Heart right ventricle (tissue), 16 donors: ENCODE data around the gene MAGEA11. TPM values are rescaled to one million over a fixed set of nuclear protein-coding genes. Genes with fewer than 3 reads are reported as not detected.
"Not testable (repeated sequence)": the region's sequence is repeated elsewhere in the genome, so short reads cannot be mapped to it uniquely, and the experiment has no call there.

ENCODE experiments used
- ATAC-seq, 8 donors: fragments of 200-7000 bp; cut with Tn5 transposase; one replicate each; pipeline ENCODE4 v1.9.1; 2020; ENCODE audit warnings: mild to moderate bottlenecking in 8 of 8, moderate library complexity in 8 of 8, moderate number of reproducible peaks in 1 of 8
- DNase-seq, 2 donors: peaks; one replicate each; pipeline ENCODE4 v3.0.0-alpha.2; 2020
- H3K27ac ChIP-seq, 10 donors: fragments of 200-600 bp; sonication (generic) in 2 of 10; one replicate each; pipeline versions ENCODE4 v1.5.0 to v1.8.0; 2020 to 2022; ENCODE audit warnings: mild to moderate bottlenecking in 3 of 10
- H3K27me3 ChIP-seq, 7 donors: fragments of 200-600 bp; one replicate each; pipeline ENCODE4 v1.8.0; 2021 to 2022; ENCODE audit warnings: mild to moderate bottlenecking in 2 of 7
- H3K36me3 ChIP-seq, 9 donors: fragments of 200-600 bp; sonication (generic) in 1 of 9; one replicate each; pipeline versions ENCODE4 v1.5.0 to v1.8.0; 2020 to 2022; ENCODE audit warnings: mild to moderate bottlenecking in 2 of 9
- H3K4me1 ChIP-seq, 9 donors: fragments of 200-600 bp; sonication (generic) in 1 of 9; one replicate each; pipeline versions ENCODE4 v1.5.0 to v1.8.0; 2020 to 2022; ENCODE audit warnings: mild to moderate bottlenecking in 4 of 9
- H3K4me3 ChIP-seq, 10 donors: fragments of 200-600 bp; sonication (generic) in 2 of 10; one replicate each; pipeline versions ENCODE4 v1.5.0 to v1.8.0; 2020 to 2022; ENCODE audit warnings: mild to moderate bottlenecking in 7 of 10, moderate library complexity in 2 of 10
- H3K9me3 ChIP-seq, 11 donors: fragments of 200-600 bp in 10 of 11; sonication (generic) in 2 of 11; one replicate each; pipeline versions ENCODE4 v1.5.0 to v1.8.0; 2013 to 2022; ENCODE audit warnings: mild to moderate bottlenecking in 2 of 11, control low read depth in 1 of 11, moderate library complexity in 1 of 11
- WGBS, 2 donors: extraction: QIAGEN DNeasy Blood & Tissue Kit; methylation state at CpG; one replicate each; pipeline ENCODE4 v1.1.7; 2013; ENCODE audit warnings: inconsistent platforms in 1 of 2; 5-methylcytosine and 5-hydroxymethylcytosine counted together
- intact Hi-C, 10 donors: fragments of 100-400 bp; cut with DNase I; formaldehyde crosslinking; loops; one replicate each; pipeline versions ENCODE4 v1.11.1 to v1.14.2; 2022
- long read RNA-seq, 3 donors: library from polyadenylated mRNA; unstranded; transcript quantifications; one replicate each; pipeline ENCODE4 v2.0.0, GENCODE V29; 2020 to 2021
- polyA plus RNA-seq, 2 donors: library from polyadenylated mRNA; stranded (reverse); fragments of 200-250 nt; gene quantifications; one replicate each; pipeline ENCODE4 v1.2.3, GENCODE V29; 2013
- total RNA-seq, 10 donors: library from RNA; stranded (reverse); fragmentation: NEBNext Ultra II Directional in 3 of 10; extraction: Animal tissue kit (Norgen Biotek cat#: 25700) in 3 of 10; gene quantifications; one replicate each; pipeline versions ENCODE4 v1.2.1 to v1.2.4, GENCODE V29; 2021 to 2023
- TF ChIP-seq, protein P1 (sequence below), 9 donors: fragments of 200-600 bp; sonication (generic) in 2 of 9; IDR thresholded peaks; one replicate each; pipeline versions ENCODE4 v1.5.0 to v1.8.0; 2021 to 2022; ENCODE audit warnings: antibody characterized with exemption in 9 of 9, mild to moderate bottlenecking in 5 of 9, moderate library complexity in 1 of 9
- donor health status: Arrhythmogenic right ventricular cardiomyopathy.
- donor health status: ischemic (EF 13 %, LVEDD 7.1; RV severe dilation, severe dysfunction).
- donor health status: healthy with polysubstance abuse.
- donor health status: DM: no; HTN: yes; CAD: no.
- donor health status: DM: no; HTN: no; CAD: no.
- donor health status: ischemic (EF 25% LVEDD 6.9; RV normal size, moderate dysfunction).
- donor health status: ischemic (EF 25% LVEDD 5.7; RV mildly dilated, moderate dysfunction).
- donor health status: healthy.
- donor health status: DM: yes; HTN: yes; CAD: no.
- donor health status: Ischemic cardiomyopathy.
- donor health status: ischemic (EF 35%, LVEDD 5.7; RV mildly dilated, moderate dysfunction).
- donor health status: nonischemic (EF 11% LVEDD 7.7; RV severe dilation, severe dysfunction).
- donor health status: DM: yes; HTN: yes; CAD: no.
- donor health status: PGD.
- donor health status: ischemic (EF 29% LVEDD 5.4; RV normal size, mild dysfunction).
- donor health status: nonischemic (EF 23%, LVEDD 6.1; RV moderate dilation, normal function).

Gene MAGEA11, protein sequence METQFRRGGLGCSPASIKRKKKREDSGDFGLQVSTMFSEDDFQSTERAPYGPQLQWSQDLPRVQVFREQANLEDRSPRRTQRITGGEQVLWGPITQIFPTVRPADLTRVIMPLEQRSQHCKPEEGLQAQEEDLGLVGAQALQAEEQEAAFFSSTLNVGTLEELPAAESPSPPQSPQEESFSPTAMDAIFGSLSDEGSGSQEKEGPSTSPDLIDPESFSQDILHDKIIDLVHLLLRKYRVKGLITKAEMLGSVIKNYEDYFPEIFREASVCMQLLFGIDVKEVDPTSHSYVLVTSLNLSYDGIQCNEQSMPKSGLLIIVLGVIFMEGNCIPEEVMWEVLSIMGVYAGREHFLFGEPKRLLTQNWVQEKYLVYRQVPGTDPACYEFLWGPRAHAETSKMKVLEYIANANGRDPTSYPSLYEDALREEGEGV
- total RNA-seq, result not detected
- not detected for polyA plus RNA-seq
- long read RNA-seq, donor 1, result 0 reads
- long read RNA-seq, donor 2, result 0 reads
- long read RNA-seq, donor 3, result 0 reads

DNA sequence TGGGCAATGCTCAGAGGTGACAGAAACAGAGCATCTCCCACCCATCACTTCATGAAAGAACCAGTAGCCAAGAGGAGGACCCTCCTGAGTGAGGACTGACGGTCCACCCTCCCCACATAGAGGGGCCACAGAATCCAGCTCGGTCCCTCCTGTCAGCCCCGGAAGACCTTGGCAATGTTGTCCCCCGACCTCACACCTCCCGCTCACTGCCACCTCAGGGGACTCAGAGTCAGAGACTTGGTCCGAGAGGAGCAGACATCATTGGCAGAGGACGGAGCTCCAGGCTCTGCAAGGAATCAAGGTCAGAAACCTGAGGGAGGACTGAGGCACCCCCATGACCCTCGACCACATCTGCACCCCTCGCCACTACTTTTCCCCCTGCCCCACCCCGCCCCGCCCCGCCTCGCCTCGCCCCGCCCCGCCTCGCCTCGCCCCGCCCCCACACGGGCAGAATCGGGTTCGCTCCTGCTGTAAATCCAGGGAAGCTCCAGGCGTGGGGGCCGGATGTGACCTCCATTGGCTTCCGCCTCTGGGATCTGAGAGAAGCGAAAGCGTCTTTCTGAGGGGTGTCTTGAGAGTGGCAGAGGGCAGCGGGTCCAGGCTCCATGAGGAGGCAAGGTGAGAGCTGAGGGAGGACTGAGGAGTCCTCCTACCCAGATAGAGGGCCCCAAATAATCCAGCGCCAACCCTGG is at the start of gene MAGEA11:
TSS of gene MAGEA11 (plus strand) at position 516 of the 692 bp plus-strand sequence. CDS start 1,100 bp downstream, outside the sequence.
- H3K4me3 ChIP-seq, result no peak within 1 kb of the TSS
- H3K27me3 ChIP-seq, result no peaks in the 10 kb centered on the region
- 84 to 92% methylated on average over 11 to 28 of the region's 29 CpGs for WGBS, 2 donors
- H3K9me3 ChIP-seq, result no peaks in the 10 kb centered on the region
- intact Hi-C loops, result no loop called here
- no peaks in the 10 kb centered on the region for H3K4me1 ChIP-seq
- DNase-seq (no peak), ATAC-seq (no peak)
- no peaks in the 10 kb centered on the region for H3K36me3 ChIP-seq
- TF ChIP-seq, protein P1, sequence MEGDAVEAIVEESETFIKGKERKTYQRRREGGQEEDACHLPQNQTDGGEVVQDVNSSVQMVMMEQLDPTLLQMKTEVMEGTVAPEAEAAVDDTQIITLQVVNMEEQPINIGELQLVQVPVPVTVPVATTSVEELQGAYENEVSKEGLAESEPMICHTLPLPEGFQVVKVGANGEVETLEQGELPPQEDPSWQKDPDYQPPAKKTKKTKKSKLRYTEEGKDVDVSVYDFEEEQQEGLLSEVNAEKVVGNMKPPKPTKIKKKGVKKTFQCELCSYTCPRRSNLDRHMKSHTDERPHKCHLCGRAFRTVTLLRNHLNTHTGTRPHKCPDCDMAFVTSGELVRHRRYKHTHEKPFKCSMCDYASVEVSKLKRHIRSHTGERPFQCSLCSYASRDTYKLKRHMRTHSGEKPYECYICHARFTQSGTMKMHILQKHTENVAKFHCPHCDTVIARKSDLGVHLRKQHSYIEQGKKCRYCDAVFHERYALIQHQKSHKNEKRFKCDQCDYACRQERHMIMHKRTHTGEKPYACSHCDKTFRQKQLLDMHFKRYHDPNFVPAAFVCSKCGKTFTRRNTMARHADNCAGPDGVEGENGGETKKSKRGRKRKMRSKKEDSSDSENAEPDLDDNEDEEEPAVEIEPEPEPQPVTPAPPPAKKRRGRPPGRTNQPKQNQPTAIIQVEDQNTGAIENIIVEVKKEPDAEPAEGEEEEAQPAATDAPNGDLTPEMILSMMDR (IDR thresholded peaks at IDR 0.05), result no peak
- H3K27ac ChIP-seq, result no peak within 1 kb of the TSS

DNA sequence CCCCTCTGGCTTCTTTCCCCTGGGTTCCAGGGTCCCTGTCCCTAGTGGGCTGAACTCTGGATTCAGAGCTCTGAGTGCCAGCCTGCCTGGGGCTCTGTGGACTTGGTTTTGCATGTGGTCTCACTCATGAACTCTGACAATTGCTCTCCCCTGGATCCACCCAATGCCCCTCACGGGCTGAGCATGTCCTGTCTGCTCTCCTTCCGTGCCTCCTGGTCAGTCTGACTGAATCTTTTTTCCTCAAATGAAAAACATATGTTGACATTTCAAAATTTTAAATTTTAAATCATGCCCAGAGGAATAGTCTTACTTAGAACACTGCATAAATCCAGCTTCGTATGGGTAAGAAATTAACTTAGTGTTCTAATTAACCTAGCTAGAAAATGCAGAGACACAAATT is 36.8 kb upstream of the MAGEA11 start:
- ATAC-seq, H3K36me3 ChIP-seq, H3K4me1 ChIP-seq, H3K27ac ChIP-seq, H3K4me3 ChIP-seq, H3K27me3 ChIP-seq, intact Hi-C loops, H3K9me3 ChIP-seq, DNase-seq: not testable (repeated sequence)
- WGBS, 2 donors, result no CpG with 5 or more reads among the region's 3 CpGs

DNA sequence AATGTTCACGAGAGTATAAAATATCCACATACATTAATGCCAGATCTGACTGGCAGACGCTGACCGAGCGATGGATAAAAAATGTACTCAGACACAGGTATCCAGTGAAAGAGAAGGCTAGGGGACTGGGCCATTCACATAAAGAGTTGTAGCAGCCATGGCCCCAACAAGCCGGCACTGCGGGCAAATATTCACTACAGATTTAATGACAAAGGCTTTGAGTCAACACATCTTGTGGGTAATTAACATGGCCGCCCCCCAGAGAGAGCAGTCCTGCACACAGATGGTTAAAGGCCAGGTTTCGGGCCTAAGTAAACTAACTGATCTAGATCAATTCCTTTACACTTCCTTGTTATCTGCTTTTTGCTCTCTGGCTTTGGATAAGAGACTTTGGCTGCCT is 36.3 kb upstream of the MAGEA11 start:
- H3K4me1 ChIP-seq, H3K27ac ChIP-seq, H3K9me3 ChIP-seq, H3K27me3 ChIP-seq, H3K36me3 ChIP-seq, H3K4me3 ChIP-seq, intact Hi-C loops, DNase-seq, ATAC-seq: not testable (repeated sequence)
- 61% methylated on average over 4 of the region's 8 CpGs; no CpG with 5 or more reads in 1 of the 2 donors for WGBS, 2 donors

DNA sequence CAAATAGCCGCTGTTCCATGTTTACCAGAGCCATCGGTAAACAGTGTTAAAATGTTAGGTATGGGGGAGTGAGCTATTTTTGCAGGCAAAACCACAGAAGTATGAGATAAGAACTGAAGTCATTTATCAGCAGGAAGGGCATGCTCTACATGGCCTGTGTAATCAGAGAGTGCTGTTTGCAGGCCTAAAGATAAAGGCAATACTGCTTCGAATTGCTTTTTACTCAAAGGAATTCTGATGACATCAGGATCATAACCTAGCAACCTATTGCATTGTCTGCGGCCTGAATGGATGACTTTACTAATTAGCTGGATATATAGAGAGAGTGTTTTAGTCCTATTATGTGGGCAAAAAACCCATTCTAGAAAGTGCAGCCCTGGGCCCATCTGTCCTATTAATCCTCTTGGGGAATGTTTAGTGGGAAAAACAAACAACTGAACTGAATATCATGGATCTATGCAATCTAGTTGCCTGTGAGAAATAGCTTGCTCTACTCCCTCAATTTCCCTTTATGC is 32.6 kb upstream of the MAGEA11 start:
- 19% methylated on average over 2 of the region's 4 CpGs; no CpG with 5 or more reads in 1 of the 2 donors for WGBS, 2 donors
- H3K4me1 ChIP-seq, H3K27ac ChIP-seq, DNase-seq, H3K4me3 ChIP-seq, H3K36me3 ChIP-seq, ATAC-seq, H3K9me3 ChIP-seq, intact Hi-C loops, H3K27me3 ChIP-seq: not testable (repeated sequence)

DNA sequence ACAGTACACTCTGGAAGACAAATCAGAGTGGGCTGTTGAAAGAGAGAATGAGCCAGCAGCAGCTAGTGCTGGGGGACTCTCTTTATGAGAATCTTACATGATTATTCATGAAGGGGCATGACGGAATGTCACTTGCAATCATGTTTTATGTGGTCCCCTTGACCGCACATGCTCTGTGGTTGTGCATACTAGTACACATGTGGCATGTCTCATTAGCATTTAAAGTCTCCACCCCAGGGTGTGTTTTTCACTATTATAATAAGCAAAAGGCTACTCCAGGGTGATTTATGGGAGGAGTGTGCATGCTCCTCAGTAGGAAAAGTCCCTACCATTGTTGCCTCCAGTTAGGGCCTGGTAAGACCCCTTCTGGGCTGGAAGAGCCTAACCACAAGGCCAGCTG is 30.7 kb upstream of the MAGEA11 start:
- TF ChIP-seq, protein P1 (IDR thresholded peaks at IDR 0.05), result no peak
- no peak for DNase-seq
- Histone ChIP-seq H3K36me3 (no peaks in the 10 kb centered on the region), H3K4me3 (no peak overlapping the region), H3K27ac (no peak overlapping the region), H3K4me1 (no peaks in the 10 kb centered on the region), H3K27me3 (no peaks in the 10 kb centered on the region), H3K9me3 (no peaks in the 10 kb centered on the region)
- intact Hi-C loops, result no loop called here
- ATAC-seq, result no peak
- WGBS, 2 donors, result 95 to 96% methylated on average over 2 of the region's 2 CpGs
